GM12872 (cell line): ENCODE data around the gene WDR90.

ENCODE experiments used
- TF ChIP-seq, protein P1 (sequence below): IDR thresholded peaks from 3 replicates; pipeline ENCODE4 v1.5.1; 2011; ENCODE audit warnings: low read depth, mild to moderate bottlenecking, low read length, moderate library complexity; ENCODE audit not compliant: insufficient read depth

WDR90 gene

DNA sequence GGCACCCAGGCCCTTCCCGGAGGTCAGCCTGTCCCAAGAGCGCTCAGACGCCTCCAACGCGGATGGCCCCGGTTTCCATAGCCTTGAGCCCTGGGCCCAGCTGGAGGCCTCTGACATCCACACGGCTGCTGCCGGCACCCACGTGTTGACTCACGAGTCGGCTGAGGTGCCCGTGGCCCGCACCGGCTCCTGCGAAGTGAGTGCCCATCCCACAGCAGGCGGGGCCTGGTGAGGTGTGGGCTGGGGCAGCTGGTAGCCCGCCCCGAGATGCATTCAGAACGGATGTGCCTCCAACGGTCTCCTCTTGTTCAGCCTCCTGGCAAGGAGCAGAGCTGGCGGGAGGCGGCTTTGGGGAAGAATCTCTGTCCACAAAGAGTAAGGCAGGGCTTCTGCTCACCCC, 2.7 kb downstream of the WDR90 start:
- TF ChIP-seq, protein P1, sequence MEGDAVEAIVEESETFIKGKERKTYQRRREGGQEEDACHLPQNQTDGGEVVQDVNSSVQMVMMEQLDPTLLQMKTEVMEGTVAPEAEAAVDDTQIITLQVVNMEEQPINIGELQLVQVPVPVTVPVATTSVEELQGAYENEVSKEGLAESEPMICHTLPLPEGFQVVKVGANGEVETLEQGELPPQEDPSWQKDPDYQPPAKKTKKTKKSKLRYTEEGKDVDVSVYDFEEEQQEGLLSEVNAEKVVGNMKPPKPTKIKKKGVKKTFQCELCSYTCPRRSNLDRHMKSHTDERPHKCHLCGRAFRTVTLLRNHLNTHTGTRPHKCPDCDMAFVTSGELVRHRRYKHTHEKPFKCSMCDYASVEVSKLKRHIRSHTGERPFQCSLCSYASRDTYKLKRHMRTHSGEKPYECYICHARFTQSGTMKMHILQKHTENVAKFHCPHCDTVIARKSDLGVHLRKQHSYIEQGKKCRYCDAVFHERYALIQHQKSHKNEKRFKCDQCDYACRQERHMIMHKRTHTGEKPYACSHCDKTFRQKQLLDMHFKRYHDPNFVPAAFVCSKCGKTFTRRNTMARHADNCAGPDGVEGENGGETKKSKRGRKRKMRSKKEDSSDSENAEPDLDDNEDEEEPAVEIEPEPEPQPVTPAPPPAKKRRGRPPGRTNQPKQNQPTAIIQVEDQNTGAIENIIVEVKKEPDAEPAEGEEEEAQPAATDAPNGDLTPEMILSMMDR: no peak

DNA sequence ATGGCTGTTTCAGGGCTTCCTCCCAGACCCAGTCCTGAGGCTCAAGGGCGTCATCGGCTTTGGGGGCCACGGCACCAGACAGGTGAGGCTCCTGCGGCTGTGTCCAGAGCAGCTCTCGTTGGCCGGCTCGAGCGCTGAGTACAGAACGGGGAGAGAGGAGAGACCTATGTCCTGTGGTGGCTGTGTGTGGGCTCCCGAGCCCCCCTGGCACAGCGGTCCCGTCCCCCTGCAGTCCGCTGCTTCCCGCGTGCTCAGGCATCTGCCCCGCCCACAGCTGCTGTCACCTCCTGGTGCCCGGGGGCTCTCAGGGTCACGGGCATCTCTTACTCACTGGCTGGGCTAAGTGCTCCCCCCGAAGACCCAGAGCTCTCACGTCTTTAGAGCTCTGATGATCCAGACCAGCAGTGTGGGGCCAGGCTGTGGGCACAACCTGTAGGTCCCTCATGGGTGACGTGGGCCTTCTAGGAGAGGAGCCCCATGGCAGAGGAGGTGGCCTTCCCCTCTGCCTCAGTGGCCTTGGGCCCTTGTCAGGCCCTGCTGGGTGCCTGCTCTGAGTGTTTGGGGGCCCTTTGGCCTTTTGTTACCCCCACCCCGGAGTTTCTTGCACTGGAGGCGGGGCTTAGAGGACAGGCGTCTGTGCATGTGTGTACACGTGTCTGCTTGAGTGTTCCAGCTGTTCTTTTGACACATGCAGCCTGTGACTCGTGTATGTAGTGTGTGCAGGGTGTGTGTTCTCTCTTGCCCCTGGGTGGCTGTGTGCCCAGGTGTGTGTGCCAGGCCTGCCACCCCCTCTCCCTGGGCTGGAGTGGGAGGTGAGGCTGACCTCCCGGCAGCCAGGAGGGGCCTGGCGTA, 3.5 kb downstream of the WDR90 start:
- TF ChIP-seq, protein P1: no peak

DNA sequence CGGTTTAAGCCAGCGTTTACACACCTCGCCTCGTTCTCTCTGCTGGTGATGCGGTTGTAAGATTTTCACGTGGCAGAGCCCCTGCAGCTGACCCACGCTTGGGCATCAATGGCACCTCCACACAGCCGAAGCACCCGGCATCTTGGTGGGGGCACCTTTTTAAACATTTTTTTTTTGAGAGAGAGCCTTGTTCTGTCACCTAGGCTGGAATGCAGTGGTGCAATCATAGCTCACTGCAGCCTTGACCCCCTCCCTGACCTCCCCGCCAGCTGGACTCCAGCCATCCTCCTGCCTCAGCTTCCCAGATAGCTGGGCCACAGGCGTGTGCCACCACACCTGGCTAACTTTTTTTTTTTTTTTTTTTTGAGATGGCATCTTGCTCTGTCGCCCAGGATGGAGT, 4.9 kb downstream of the WDR90 start:
- TF ChIP-seq, protein P1: no peak

DNA sequence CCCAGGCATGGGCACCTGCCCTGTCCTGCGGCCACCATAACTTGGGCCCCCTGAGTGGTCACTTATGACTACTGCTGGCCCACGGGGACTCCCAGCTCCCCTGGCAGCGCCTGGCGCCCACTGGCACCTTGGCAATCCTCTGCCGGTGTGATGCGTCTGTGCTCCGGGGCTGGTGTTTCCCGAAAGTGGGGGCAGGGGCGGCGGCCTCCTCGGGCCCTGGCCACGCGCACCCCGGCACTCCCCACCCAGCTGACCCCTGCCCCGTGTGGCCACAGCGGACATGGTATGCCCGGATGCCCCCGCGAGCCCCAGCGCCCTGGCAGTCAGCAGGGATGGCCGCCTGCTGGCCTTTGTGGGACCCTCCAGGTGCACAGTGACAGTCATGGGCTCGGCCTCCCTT, 8.3 kb downstream of the WDR90 start:
- TF ChIP-seq, protein P1: no peak

DNA sequence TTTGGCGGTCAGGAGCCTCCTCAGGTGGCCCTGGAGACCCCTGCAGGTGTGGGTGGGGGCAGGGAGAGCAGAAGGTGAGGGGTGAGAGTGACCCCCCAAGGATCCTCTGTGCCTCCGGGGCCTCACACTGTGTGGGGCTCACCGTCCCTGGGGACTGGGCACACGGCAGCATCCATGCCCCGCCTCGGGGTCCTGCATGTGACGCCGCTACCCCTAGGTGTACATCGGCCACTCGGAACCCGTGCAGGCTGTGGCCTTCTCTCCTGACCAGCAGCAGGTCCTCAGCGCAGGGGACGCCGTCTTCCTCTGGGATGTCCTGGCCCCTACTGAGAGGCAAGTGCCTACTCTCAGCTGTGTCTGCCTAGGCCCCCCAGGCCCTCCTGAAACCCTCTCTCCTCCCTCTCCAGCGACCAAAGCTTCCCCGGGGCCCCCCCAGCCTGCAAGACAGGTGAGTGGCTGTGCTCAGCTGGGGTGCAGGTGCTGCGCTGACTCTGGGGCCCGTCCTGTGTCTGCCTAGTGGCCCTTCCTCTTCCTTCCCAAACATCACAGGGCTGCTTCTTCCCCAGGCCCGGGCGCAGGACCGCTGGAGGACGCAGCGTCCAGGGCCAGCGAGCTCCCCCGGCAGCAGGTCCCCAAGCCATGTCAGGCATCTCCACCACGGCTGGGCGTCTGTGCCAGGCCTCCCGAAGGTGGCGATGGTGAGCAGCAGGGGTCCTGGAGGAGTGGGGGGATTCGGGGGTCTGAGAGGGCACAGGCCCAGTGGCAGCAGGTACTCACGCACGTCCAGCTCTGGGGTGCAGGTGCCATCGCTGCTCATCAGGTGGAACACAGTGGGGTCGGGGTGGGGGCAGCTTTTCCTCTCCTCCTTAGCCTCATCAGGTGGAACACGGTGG, 9.8 kb downstream of the WDR90 start:
- TF ChIP-seq, protein P1: 0 out of 3 replicates have a peak, but pooled peaks have one; percentile 10

DNA sequence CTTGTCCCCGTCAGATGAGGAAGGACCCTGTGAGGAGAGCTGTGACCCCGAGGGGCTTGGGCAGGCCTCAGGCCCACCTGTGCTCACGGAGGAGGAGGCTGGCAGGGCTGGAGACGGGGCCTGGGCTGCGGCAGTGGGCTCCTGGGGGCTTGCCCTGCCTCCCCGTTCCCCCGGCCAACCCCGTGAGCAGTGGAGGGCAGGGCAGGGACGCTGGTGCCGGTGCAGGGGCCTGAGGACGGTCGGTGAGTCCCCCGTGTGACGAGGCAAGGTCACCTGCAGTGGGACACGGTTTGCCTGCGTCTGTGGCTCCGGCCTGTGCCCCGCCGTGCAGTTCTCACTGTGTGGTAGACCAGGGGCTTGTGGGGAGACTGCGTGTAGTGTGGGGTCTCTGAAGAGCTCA, 10.5 kb downstream of the WDR90 start:
- TF ChIP-seq, protein P1: no peak

DNA sequence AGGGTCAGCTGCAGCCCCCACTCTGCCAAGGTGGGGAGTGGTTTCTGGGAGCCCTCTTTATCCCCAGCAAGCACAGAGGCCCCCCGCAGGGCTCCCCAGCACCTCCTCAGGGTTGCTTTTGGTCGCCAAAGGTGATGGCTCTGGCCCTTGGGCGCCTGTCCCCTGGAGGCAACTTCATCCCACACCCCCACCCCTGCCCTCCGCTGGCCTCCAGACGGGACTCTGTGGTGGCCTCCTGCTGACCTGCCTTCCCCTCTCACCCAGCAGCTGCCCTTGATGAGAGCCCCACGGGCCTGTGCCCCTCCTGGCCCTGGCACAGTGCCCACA, 10.9 kb downstream of the WDR90 start:
- TF ChIP-seq, protein P1: no peak
